ENCODE data around the gene MAEA. TPM values are rescaled to one million over a fixed set of nuclear protein-coding genes. Genes with fewer than 3 reads are reported as not detected.

MAEA gene
- total and polyA plus RNA-seq, 2 experiments from 2014 or later = 49.8 to 99.0 TPM

DNA sequence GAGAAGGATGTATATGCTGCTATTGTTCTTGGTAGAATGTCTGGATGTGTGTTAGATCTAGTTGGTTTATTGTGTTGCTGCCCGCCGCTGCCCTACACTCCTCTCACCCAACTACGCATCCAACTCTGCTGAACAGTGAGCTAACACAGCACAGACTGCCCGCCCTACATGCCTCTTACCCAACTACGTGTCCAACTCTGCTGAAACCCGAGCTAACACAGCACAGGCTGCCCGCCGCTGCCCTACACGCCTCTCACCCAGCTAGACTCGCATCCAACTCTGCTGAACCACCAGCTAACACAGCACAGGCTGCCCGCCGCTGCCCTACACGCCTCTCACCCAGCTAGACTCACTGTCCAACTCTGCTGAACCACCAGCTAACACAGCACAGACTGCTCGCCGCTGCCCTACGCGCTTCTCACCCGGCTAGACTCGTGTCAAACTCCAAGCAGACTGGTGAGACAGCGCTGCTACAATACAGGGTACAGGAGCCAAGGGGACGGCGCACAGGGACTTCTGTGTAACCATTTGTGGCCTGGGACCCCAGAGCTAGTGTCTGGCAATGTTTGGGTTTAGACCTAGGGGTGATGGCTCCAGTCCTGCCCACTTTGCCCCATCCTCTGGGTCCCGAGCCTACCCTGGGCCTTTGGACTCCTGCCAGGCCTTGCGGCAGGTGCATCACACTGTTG is 29.1 kb upstream of the MAEA start (continued):
- TF ChIP-seq, protein P1, sequence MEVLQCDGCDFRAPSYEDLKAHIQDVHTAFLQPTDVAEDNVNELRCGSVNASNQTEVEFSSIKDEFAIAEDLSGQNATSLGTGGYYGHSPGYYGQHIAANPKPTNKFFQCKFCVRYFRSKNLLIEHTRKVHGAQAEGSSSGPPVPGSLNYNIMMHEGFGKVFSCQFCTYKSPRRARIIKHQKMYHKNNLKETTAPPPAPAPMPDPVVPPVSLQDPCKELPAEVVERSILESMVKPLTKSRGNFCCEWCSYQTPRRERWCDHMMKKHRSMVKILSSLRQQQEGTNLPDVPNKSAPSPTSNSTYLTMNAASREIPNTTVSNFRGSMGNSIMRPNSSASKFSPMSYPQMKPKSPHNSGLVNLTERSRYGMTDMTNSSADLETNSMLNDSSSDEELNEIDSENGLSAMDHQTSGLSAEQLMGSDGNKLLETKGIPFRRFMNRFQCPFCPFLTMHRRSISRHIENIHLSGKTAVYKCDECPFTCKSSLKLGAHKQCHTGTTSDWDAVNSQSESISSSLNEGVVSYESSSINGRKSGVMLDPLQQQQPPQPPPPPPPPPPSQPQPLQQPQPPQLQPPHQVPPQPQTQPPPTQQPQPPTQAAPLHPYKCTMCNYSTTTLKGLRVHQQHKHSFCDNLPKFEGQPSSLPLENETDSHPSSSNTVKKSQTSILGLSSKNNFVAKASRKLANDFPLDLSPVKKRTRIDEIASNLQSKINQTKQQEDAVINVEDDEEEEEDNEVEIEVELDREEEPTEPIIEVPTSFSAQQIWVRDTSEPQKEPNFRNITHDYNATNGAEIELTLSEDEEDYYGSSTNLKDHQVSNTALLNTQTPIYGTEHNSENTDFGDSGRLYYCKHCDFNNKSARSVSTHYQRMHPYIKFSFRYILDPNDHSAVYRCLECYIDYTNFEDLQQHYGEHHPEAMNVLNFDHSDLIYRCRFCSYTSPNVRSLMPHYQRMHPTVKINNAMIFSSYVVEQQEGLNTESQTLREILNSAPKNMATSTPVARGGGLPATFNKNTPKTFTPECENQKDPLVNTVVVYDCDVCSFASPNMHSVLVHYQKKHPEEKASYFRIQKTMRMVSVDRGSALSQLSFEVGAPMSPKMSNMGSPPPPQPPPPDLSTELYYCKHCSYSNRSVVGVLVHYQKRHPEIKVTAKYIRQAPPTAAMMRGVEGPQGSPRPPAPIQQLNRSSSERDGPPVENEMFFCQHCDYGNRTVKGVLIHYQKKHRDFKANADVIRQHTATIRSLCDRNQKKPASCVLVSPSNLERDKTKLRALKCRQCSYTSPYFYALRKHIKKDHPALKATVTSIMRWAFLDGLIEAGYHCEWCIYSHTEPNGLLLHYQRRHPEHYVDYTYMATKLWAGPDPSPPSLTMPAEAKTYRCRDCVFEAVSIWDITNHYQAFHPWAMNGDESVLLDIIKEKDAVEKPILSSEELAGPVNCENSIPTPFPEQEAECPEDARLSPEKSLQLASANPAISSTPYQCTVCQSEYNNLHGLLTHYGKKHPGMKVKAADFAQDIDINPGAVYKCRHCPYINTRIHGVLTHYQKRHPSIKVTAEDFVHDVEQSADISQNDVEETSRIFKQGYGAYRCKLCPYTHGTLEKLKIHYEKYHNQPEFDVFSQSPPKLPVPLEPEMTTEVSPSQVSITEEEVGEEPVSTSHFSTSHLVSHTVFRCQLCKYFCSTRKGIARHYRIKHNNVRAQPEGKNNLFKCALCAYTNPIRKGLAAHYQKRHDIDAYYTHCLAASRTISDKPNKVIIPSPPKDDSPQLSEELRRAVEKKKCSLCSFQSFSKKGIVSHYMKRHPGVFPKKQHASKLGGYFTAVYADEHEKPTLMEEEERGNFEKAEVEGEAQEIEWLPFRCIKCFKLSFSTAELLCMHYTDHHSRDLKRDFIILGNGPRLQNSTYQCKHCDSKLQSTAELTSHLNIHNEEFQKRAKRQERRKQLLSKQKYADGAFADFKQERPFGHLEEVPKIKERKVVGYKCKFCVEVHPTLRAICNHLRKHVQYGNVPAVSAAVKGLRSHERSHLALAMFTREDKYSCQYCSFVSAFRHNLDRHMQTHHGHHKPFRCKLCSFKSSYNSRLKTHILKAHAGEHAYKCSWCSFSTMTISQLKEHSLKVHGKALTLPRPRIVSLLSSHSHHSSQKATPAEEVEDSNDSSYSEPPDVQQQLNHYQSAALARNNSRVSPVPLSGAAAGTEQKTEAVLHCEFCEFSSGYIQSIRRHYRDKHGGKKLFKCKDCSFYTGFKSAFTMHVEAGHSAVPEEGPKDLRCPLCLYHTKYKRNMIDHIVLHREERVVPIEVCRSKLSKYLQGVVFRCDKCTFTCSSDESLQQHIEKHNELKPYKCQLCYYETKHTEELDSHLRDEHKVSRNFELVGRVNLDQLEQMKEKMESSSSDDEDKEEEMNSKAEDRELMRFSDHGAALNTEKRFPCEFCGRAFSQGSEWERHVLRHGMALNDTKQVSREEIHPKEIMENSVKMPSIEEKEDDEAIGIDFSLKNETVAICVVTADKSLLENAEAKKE (CRISPR knock-in tag; IDR thresholded peaks at IDR 0.05) = no peak
- TF ChIP-seq NANOG (IDR thresholded peaks at IDR 0.05; ENCODE audit: borderline replicate concordance) (no peak), ZNF331 (CRISPR knock-in tag; IDR thresholded peaks at IDR 0.05; ENCODE audit: low read depth) (no peak), POLR2AphosphoS5 (IDR thresholded peaks at IDR 0.05; ENCODE audit: low read depth) (no peak), CREB1 (CRISPR knock-in tag; IDR thresholded peaks at IDR 0.05; ENCODE audit: low read depth) (no peak), EZH2phosphoT487 (IDR thresholded peaks at IDR 0.05; ENCODE audit: unreplicated experiment) (no peak), JUNB (IDR thresholded peaks at IDR 0.05; ENCODE audit: unreplicated experiment) (no peak)
- TF ChIP-seq, protein P2, sequence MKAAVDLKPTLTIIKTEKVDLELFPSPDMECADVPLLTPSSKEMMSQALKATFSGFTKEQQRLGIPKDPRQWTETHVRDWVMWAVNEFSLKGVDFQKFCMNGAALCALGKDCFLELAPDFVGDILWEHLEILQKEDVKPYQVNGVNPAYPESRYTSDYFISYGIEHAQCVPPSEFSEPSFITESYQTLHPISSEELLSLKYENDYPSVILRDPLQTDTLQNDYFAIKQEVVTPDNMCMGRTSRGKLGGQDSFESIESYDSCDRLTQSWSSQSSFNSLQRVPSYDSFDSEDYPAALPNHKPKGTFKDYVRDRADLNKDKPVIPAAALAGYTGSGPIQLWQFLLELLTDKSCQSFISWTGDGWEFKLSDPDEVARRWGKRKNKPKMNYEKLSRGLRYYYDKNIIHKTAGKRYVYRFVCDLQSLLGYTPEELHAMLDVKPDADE (IDR thresholded peaks at IDR 0.05) = no peak
- TF ChIP-seq, protein P3, sequence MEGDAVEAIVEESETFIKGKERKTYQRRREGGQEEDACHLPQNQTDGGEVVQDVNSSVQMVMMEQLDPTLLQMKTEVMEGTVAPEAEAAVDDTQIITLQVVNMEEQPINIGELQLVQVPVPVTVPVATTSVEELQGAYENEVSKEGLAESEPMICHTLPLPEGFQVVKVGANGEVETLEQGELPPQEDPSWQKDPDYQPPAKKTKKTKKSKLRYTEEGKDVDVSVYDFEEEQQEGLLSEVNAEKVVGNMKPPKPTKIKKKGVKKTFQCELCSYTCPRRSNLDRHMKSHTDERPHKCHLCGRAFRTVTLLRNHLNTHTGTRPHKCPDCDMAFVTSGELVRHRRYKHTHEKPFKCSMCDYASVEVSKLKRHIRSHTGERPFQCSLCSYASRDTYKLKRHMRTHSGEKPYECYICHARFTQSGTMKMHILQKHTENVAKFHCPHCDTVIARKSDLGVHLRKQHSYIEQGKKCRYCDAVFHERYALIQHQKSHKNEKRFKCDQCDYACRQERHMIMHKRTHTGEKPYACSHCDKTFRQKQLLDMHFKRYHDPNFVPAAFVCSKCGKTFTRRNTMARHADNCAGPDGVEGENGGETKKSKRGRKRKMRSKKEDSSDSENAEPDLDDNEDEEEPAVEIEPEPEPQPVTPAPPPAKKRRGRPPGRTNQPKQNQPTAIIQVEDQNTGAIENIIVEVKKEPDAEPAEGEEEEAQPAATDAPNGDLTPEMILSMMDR (conservative IDR thresholded peaks at IDR 0.05; ENCODE audit: low read depth in 2 of 2) = no peak
